BE2C (cell line): Measurements from ENCODE around the gene APOL5.

Source experiments
- DNase-seq: peaks from one replicate; pipeline ENCODE4 v3.0.0-alpha.2; 2020
- H3K27me3 ChIP-seq: fragments of 250-450 bp; sonication (Bioruptor Pico); 2 replicates; pipeline ENCODE4 v1.5.1; 2020; ENCODE audit warnings: mild to moderate bottlenecking
- H3K36me3 ChIP-seq: fragments of 250-450 bp; sonication (Bioruptor Pico); 2 replicates; pipeline ENCODE4 v1.5.1; 2020; ENCODE audit warnings: mild to moderate bottlenecking
- H3K4me1 ChIP-seq: fragments of 250-450 bp; sonication (Bioruptor Pico); 2 replicates; pipeline ENCODE4 v1.5.1; 2020
- H3K4me3 ChIP-seq: 2 replicates; pipeline ENCODE4 v1.5.1; 2011; ENCODE audit warnings: low read depth, low read length
- H3K9me3 ChIP-seq: fragments of 250-450 bp; sonication (Bioruptor Pico); 2 replicates; pipeline ENCODE4 v1.5.1; 2020
- CTCF ChIP-seq: IDR thresholded peaks from 2 replicates; pipeline ENCODE4 v1.5.1; 2012; ENCODE audit warnings: mild to moderate bottlenecking, low read depth, low read length

APOL5 gene

GRCh38 chr22:35728639-35729308, 11.1 kb downstream of the APOL5 start:
- TF ChIP-seq CTCF, result no peak
- no peak overlapping the region for H3K4me3 ChIP-seq
- H3K27me3 ChIP-seq, result no peaks in the 10 kb centered on the region
- no peaks in the 10 kb centered on the region for H3K36me3 ChIP-seq
- DNase-seq, result no peak
- no peaks in the 10 kb centered on the region for H3K4me1 ChIP-seq
- no peaks in the 10 kb centered on the region for H3K9me3 ChIP-seq

GRCh38 chr22:35729309-35729698, 11.6 kb downstream of the APOL5 start:
- no peak for TF ChIP-seq CTCF
- Histone ChIP-seq H3K4me1 (no peaks in the 10 kb centered on the region), H3K9me3 (no peaks in the 10 kb centered on the region), H3K27me3 (no peaks in the 10 kb centered on the region), H3K4me3 (no peak overlapping the region), H3K36me3 (no peaks in the 10 kb centered on the region)
- no peak for DNase-seq

GRCh38 chr22:35731321-35731720, 13.6 kb downstream of the APOL5 start:
- no peak for DNase-seq
- Histone ChIP-seq H3K27me3 (no peaks in the 10 kb centered on the region), H3K9me3 (no peaks in the 10 kb centered on the region), H3K36me3 (no peaks in the 10 kb centered on the region), H3K4me3 (no peak overlapping the region), H3K4me1 (no peaks in the 10 kb centered on the region)
- no peak for TF ChIP-seq CTCF

- H3K36me3 ChIP-seq, result no peaks in the 10 kb centered on the region; the same call in 1 of the 2 replicates
- H3K4me1 ChIP-seq, result no peaks in the 10 kb centered on the region
- no peaks in the 10 kb centered on the region for H3K27me3 ChIP-seq
- TF ChIP-seq CTCF, result no peak
- DNase-seq, result no peak
- H3K4me3 ChIP-seq, result no peak overlapping the region
- H3K9me3 ChIP-seq, result no peaks in the 10 kb centered on the region
Observed at GRCh38 chr22:35732116-35732515, 14.4 kb downstream of the APOL5 start.

- no peak for TF ChIP-seq CTCF
- Histone ChIP-seq H3K27me3 (no peaks in the 10 kb centered on the region), H3K4me1 (no peaks in the 10 kb centered on the region), H3K36me3 (peaks cover 5% of the 10 kb centered on the region), H3K9me3 (no peaks in the 10 kb centered on the region), H3K4me3 (no peak overlapping the region)
- DNase-seq, result no peak
Observed at GRCh38 chr22:35733036-35733435, 15.4 kb downstream of the APOL5 start.

GRCh38 chr22:35733791-35734516, 16.3 kb downstream of the APOL5 start:
- TF ChIP-seq CTCF, result no peak
- Histone ChIP-seq H3K9me3 (no peaks in the 10 kb centered on the region), H3K4me1 (no peaks in the 10 kb centered on the region), H3K4me3 (no peak overlapping the region), H3K36me3 (peaks cover 6% of the 10 kb centered on the region), H3K27me3 (no peaks in the 10 kb centered on the region)
- no peak for DNase-seq
